ENCODE measurements around the gene AGPS. TPM values are rescaled to one million over a fixed set of nuclear protein-coding genes. Genes with fewer than 3 reads are reported as not detected.

The AGPS gene
- polyA plus RNA-seq, 3 donors, result 7.1 to 26.9 (median 16.7) TPM

DNA sequence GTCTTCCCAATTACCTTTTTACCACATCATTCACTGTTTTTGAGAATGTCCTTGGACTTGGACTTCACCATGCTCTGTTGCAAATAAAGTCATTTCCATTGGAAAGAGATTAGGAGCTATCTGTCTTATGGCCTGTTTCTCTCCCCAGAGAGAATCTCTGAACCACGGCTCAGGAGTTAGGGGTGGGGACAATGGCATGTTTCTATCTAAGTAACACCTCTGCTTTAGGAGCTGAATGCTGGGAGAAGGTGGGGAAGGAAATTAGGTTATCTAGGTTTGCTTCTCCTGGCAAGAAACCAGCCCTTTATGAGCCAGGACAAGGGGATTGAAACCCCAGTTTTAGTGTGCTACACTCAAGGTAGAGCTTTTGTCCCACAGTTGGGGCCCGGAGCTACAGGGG is 86.3 kb downstream of the AGPS start:
- WGBS (ENCODE audit: insufficient coverage), result no CpG with 5 or more reads among the region's 2 CpGs
- H3K36me3 Mint-ChIP-seq, result peaks cover 53 to 68% of the 10 kb centered on the region in 2 donors

DNA sequence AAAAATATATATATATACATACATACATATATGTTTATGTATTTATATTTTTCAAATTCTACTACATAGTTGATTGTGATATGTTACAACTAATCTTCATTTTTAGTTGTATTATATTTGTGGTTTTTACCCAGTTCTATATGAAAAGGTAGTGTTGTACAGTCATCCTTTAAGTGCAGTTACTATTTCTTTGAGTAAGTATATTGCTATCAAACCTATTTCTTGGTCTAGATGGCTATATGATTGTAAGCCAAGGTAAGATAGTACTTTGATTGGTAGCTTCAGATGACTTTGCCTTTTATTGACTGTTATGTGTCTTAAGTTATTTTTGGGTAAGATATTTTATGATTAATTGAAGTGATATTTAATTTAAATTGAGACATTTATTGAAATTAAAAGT is 89.6 kb downstream of the AGPS start:
- intact Hi-C loops (cut with micrococcal nuclease), result no loop called here
- H3K4me2 ChIP-seq (replicated peaks; ENCODE audit: extremely low read depth, low read length, poor library complexity, severe bottlenecking), result no peak overlapping the region
- H3K9me3 ChIP-seq (replicated peaks in 1 of 2; ENCODE audit: control insufficient read depth in 1 of 2, insufficient read depth in 1 of 2, low read length in 2 of 2), result peaks cover 0 to 8% of the 10 kb centered on the region in 2 donors
- TF ChIP-seq, protein P1, sequence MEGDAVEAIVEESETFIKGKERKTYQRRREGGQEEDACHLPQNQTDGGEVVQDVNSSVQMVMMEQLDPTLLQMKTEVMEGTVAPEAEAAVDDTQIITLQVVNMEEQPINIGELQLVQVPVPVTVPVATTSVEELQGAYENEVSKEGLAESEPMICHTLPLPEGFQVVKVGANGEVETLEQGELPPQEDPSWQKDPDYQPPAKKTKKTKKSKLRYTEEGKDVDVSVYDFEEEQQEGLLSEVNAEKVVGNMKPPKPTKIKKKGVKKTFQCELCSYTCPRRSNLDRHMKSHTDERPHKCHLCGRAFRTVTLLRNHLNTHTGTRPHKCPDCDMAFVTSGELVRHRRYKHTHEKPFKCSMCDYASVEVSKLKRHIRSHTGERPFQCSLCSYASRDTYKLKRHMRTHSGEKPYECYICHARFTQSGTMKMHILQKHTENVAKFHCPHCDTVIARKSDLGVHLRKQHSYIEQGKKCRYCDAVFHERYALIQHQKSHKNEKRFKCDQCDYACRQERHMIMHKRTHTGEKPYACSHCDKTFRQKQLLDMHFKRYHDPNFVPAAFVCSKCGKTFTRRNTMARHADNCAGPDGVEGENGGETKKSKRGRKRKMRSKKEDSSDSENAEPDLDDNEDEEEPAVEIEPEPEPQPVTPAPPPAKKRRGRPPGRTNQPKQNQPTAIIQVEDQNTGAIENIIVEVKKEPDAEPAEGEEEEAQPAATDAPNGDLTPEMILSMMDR (IDR thresholded peaks at IDR 0.05), result no peak
- Mint-ChIP-seq H3K9me3 (peaks cover 0 to 11% (median 0%) of the 10 kb centered on the region in 7 donors), H3K27me3 (ENCODE audit: low read depth in 3 of 3) (no peaks in the 10 kb centered on the region), H3K27ac (no peak overlapping the region), H3K4me1 (no peaks in the 10 kb centered on the region), H3K36me3 (peaks cover 52 to 54% of the 10 kb centered on the region in 2 donors), H3K4me3 (no peak overlapping the region)
- H3K27ac ChIP-seq (ENCODE audit: low read depth in 1 of 2, low read length in 2 of 2), result no peak overlapping the region
- H3K27me3 ChIP-seq (ENCODE audit: control insufficient read depth in 2 of 2, insufficient read depth in 2 of 2, low read length in 2 of 2), result no peaks in the 10 kb centered on the region
- H4K20me1 ChIP-seq (ENCODE audit: insufficient read depth, low read length), result no peaks in the 10 kb centered on the region
- no peak overlapping the region for H3K4me3 ChIP-seq (replicated peaks in 1 of 3; ENCODE audit: low read depth in 2 of 3, low read length in 3 of 3)
- no peaks in the 10 kb centered on the region for H3K4me1 ChIP-seq (ENCODE audit: control insufficient read depth in 1 of 2, insufficient read depth in 2 of 2, low read length in 2 of 2)
- no peak overlapping the region for H2AFZ ChIP-seq (ENCODE audit: insufficient read depth, low read depth, low read length, poor library complexity, severe bottlenecking)
- H3K79me2 ChIP-seq (ENCODE audit: insufficient read depth, low read length), result no peaks in the 10 kb centered on the region
- peaks cover 26 to 69% of the 10 kb centered on the region in 2 donors for H3K36me3 ChIP-seq (replicated peaks in 1 of 2; ENCODE audit: control insufficient read depth in 1 of 2, insufficient read depth in 2 of 2, low read length in 2 of 2)
- no peak for DNase-seq
- no peak overlapping the region for H3K9ac ChIP-seq (ENCODE audit: insufficient read depth, low read length, poor library complexity, severe bottlenecking)

More for the DNA sequence above, 86.3 kb downstream of the AGPS start:
- no peaks in the 10 kb centered on the region for H4K20me1 ChIP-seq (ENCODE audit: insufficient read depth, low read length)
- peaks cover 3 to 11% of the 10 kb centered on the region in 2 donors for H3K9me3 ChIP-seq (replicated peaks in 1 of 2; ENCODE audit: control insufficient read depth in 1 of 2, insufficient read depth in 1 of 2, low read length in 2 of 2)
- H3K36me3 ChIP-seq (replicated peaks in 1 of 2; ENCODE audit: control insufficient read depth in 1 of 2, insufficient read depth in 2 of 2, low read length in 2 of 2), result peaks cover 26 to 69% of the 10 kb centered on the region in 2 donors
- no peaks in the 10 kb centered on the region for H3K27me3 ChIP-seq (ENCODE audit: control insufficient read depth in 2 of 2, insufficient read depth in 2 of 2, low read length in 2 of 2)
- no peak overlapping the region for H3K4me2 ChIP-seq (replicated peaks; ENCODE audit: extremely low read depth, low read length, poor library complexity, severe bottlenecking)
- H3K4me3 Mint-ChIP-seq, result no peak overlapping the region
- no peak overlapping the region for H2AFZ ChIP-seq (ENCODE audit: insufficient read depth, low read depth, low read length, poor library complexity, severe bottlenecking)
- TF ChIP-seq, protein P1 (IDR thresholded peaks at IDR 0.05), result no peak
- H3K4me3 ChIP-seq (replicated peaks in 1 of 3; ENCODE audit: low read depth in 2 of 3, low read length in 3 of 3), result no peak overlapping the region
- intact Hi-C loops (cut with micrococcal nuclease), result no loop called here
- no peak overlapping the region for H3K27ac Mint-ChIP-seq
- no peaks in the 10 kb centered on the region for H3K79me2 ChIP-seq (ENCODE audit: insufficient read depth, low read length)
- H3K4me1 Mint-ChIP-seq, result no peaks in the 10 kb centered on the region
- no peak for DNase-seq
- no peaks in the 10 kb centered on the region for H3K4me1 ChIP-seq (ENCODE audit: control insufficient read depth in 1 of 2, insufficient read depth in 2 of 2, low read length in 2 of 2)
- H3K9me3 Mint-ChIP-seq, result peaks cover 0 to 15% (median 4%) of the 10 kb centered on the region in 7 donors
- no peak overlapping the region for H3K27ac ChIP-seq (ENCODE audit: low read depth in 1 of 2, low read length in 2 of 2)
- no peak overlapping the region for H3K9ac ChIP-seq (ENCODE audit: insufficient read depth, low read length, poor library complexity, severe bottlenecking)
- H3K27me3 Mint-ChIP-seq (ENCODE audit: low read depth in 3 of 3), result no peaks in the 10 kb centered on the region

Data from CD14-positive monocyte (primary cell).